Left renal pelvis (tissue), 4 donors: ENCODE results near the gene NUP37. TPM values are rescaled to one million over a fixed set of nuclear protein-coding genes. Genes with fewer than 3 reads are reported as not detected.
"Not testable (repeated sequence)": the region's sequence is repeated elsewhere in the genome, so short reads cannot be mapped to it uniquely, and the experiment has no call there.

ENCODE experiments used
- DNase-seq, 4 donors: peaks; one replicate each; pipeline ENCODE4 v3.0.0-alpha.2; 2013; ENCODE audit warnings: low read depth in 4 of 4, low spot score in 3 of 4
- polyA plus RNA-seq, 4 donors: library from polyadenylated mRNA; unstranded; fragments of 120-200 nt; gene quantifications; one replicate each; pipeline ENCODE4 v1.2.1, GENCODE V29; 2013; ENCODE audit not compliant: insufficient read length in 4 of 4

Gene NUP37
- polyA plus RNA-seq, 4 donors, result 26.4 to 37.3 (median 32.6) TPM

DNA sequence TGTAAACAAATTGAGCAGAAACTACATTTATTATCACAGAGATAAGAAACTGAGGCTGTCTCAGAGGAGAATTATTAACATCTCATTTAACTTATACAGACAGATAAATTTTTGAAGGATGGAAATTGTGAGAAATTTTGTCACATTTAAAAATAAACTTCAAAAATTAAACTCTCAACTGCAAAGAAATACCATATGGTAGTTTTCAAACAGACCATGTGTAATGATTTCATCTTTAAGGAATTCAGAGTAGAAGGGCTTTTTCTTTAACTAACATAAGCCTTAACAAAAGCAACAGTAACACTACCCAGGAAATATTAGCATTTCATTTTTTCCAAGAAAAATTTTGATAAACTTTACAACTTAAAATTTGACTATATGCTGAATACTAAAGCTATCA lies 26.6 kb downstream of the NUP37 start:
- DNase-seq, result no peak

DNA sequence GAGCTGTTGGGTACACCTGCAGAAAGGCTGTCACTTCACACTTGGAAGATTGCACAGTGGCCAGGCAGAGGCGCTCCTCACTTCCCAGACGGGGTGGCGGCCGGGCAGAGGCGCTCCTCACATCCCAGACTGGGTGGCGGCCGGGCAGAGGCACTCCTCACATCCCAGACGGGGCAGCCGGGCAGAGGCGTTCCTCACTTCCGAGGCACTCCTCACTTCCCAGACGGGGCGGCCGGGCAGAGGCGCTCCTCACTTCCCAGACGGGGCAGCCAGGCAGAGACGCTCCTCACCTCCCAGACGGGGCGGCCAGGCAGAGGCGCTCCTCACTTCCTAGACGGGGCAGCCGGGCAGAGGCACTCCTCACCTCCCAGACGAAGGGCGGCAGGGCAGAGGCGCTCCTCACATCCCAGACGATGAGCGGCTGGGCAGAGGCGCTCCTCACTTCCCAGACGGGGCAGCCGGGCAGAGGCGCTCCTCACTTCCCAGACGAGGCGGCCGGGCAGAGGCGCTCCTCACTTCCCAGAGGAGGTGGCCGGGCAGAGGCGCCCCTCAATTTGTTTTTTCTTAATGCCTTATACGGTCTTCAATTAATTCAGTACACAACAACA lies 30.6 kb downstream of the NUP37 start:
- not testable (repeated sequence) for DNase-seq

DNA sequence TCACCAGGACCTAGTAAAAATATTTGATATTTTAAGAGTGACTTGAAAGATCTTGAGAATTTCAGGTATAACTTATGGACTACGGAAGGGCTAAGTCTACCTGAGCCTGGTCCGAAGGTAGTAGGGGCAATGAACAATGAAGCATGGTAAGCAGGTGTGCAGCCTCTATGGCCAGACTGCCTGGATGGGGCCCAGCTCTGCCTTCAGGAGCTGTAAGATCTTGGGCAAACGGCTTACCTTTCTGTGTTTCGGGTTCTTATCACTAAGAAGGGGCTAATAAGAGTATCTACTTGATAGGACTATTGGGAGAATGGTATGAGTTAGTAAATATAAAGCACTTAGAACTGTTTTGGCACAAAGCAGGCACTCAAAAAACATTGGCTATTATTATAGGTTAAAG lies 39.1 kb downstream of the NUP37 start:
- no peak for DNase-seq

DNA sequence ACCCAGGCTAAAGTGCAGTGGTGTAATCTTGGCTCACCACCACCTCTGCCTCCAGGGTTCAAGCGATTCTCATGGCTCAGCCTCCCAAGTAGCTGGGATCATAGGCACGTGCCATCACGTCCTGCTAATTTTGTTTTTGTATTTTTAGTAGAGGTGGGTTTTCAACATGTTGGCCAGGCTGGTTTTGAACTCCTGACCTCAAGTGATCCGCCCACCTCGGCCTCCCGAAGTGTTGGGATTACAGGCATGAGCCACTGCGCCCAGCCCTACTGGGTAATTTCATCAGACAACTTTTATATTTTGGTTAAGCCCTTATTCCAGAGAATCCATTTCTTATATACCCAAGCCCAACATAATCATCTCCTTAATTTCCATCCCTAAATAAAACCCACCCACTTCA lies 47.8 kb downstream of the NUP37 start:
- not testable (repeated sequence) for DNase-seq

DNA sequence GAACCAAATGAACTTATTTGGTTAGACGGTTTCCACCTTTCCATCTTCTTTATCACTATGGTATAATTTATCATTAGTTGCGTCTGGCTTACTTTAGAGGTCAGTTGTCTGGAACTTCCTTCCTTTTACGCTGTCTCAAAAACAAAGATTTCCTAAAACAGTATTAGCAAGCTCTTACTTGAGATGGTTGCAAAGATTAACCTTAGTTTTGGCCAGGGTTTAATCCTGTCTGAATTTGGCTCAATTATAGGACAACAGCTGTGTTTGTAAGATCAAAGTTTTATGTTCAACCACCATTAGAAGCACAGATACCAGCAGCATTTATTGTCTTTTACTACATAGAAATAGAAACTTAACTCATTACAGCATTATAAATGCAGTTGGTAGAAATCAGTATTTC lies 50.2 kb downstream of the NUP37 start:
- no peak for DNase-seq

DNA sequence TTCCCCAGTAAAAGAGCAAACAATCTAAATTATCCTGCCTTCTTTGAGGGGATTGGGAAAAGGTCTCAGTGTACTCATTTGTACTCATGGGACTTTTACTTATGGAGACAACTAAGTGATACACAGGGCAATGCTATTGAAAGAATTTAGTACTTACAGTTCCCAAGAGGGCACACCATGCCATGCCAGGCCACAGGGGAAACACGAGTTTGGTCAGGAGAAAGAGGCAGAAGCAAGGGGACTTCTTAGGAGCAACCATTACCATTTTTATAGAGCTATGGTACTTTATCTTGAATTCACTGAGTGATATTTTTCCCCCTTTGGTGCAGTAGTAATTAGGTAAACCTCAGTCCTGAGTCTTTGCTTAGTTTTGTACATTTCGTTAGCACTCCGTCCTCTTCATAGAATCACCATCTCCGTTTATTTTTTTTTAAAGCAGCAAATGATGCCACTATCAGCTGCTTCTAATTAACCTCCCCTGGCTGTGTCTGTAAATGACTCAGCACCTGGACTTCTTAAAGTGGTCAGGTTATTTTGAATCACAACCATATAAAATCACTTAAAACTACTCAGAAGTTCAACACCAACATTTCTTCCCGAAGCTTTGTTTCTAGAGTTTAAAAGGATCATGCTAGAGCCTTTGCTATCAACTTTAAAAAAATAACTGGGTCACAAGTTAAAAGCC lies 52.2 kb downstream of the NUP37 start:
- DNase-seq, result no peak

DNA sequence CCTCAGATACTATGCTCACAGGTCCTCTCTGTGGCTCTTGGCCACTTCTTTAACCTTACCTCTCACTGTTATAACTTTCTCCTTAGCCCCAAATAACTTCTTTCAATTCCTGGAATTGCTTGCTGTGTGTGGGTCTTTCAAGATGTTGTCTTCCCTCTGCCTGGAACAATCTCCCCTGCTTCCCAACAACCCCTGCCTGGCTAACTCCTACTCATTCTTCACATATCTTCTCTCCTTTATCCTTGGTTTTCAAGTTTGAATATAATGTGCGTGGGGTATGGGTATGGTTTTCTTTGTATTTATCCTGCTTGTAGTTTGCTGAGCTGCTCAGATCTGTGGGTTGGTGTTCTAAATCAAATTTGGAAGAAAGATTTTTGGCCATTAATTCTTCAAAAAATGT lies 55.4 kb downstream of the NUP37 start:
- DNase-seq, result no peak

DNA sequence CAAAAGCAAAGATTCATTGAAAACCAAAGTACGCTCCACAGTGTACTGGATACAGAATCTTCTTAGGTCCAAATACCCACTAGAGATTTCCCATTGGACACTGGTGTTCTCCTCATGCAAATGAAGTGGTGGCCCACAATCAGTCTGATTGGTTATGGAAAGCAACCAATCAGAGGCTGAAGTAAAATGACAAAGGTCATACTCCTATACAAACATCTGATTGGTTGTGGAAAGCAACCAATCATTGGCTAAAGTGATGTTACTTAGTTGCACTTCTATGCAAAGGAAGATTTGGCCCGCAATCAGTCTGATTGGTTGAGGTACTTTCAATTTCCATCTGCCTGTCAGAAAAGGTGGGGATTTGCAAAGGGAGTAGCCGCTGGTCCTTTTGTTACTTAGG lies 56.8 kb downstream of the NUP37 start:
- no peak for DNase-seq

DNA sequence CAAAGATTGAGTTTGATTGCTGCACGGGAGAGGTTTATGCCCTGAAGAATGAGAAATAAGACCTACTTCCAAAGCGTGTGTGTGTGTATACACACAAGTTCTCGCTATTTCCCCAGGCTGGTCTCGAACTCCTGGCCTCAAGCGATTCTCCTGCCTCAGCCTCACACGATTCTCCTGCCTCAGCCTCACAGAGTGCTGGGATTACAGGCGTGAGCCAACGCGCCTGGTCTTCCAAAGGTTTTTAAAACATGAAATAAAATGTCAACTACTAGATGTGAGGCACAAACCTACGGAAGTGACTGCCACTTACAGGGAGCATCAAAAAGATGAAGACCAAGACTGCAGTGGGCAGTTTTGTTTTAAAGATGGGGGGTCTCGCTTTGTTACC lies 57.5 kb downstream of the NUP37 start:
- DNase-seq, result no peak

DNA sequence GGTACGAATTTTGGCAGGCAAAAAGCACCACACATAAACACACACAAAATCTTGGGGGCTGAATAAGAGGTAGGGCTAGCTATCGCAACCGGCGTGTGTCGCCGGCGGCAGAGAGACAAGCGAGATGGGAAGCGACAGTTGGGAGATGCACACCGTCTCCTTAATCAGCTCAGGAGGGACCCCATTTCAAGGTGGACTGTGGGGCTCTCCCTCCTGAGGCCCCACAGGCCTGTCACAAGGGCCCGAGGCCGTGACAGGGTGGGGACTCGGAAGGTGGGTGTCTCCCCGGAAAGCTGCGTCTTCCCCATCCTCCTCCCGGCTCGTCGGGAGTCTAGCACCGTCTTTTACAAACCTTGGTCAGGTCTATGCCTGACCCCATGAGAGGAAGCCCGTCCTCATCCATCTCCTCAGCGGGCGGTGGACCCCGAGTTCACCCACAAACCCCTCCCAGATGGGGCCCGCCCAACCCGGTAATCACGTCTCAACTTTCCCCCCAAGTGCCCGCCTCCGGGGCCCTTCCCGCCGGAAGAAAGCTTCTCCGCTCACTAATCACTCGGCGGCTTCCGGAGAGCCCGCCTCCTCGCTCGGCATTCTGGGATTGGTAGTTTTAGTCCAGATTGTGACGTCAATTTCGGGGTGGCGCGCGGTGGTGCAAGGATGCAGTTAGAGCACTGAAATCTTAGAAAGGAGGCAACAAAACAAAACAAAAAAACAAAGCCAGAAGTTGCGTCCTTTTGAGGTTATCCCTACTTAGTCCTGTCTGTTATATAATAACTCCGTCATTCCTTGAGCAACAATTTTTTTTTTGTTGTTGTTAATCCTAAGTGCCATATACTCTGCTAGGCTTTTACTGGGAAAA lies 58.1 kb downstream of the NUP37 start, which contains the start of gene WASHC3:
Gene WASHC3, minus strand, starts transcription at position 432 of the 859 bp plus-strand sequence. Its CDS starts 29 bp downstream, at position 403.
- DNase-seq, result peak; percentile 82 to 94 (median 90)

DNA sequence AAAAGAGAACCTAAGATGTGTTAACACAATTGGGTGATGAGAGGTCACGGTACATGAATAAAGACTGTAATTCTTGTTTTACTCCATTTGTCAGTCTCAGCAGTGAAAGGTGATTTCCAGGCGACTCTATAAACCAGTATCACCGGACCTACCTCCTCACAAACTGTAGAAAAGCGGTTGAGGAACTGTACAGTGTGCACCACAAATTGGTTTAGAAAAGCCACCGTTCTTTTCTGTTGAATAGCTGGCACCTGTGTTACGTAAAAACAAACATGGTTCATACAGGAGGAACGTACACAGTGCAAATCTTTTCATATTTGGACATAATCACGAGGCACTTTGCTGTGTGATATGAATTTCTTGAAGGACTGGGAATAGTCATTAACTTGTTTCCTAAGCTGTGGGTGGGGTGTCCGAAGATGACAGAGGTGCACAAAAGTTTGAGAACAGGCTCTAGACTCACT lies 58.8 kb downstream of the NUP37 start:
- DNase-seq, result peak in 3 of 4 donors; percentile 2 to 7 (median 3)

DNA sequence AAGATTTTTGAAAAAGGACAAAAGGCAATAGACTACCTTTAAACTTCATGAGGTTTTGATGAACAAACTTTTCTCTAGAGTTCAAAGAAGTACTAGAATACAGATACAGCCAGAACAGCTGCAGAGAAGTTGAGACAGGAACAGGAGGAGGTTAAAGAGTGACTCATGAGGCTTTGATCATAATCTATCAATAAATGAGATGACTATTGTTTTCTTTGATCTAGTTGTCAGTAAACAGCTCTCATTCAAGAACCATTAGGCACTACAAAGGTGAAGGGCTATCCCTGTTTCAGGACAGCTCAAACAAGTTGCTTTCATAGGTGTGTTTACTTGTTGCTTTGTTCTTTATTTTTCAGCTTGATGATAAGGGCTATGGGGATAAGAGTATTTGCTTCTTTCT lies 60.6 kb downstream of the NUP37 start:
- no peak for DNase-seq

DNA sequence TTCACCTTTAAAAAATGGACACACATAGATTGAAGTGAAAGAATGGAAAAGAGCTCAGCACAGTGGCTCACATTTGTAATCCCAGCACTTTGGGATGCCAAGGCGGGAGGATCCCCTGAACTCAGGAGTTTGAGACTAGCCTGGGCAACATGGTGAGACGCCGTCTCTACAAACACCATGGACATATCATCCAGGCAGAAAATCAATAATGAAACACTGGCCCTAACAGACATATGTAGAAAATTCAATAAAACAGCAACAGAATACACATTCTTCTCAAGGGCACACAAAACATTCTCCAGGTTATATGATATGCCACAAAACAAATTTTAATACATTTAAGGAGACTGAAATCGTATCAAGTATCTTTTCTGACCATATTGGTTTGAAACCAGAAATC lies 65.6 kb downstream of the NUP37 start:
- DNase-seq, result no peak

DNA sequence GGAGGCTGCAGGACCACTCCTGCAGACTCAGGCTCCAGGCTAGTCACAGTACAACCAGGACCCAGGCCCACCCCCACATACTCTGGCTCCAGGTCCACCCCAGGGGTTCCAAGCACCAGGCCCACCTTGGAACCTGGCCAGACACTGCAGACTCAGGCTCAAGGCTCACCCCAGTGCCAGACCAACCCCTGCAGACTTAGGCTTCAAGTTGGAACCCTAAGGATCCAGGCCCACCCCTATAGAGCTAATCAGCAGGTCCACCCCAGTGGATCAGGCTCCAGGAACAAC lies 66.9 kb downstream of the NUP37 start:
- no peak for DNase-seq

DNA sequence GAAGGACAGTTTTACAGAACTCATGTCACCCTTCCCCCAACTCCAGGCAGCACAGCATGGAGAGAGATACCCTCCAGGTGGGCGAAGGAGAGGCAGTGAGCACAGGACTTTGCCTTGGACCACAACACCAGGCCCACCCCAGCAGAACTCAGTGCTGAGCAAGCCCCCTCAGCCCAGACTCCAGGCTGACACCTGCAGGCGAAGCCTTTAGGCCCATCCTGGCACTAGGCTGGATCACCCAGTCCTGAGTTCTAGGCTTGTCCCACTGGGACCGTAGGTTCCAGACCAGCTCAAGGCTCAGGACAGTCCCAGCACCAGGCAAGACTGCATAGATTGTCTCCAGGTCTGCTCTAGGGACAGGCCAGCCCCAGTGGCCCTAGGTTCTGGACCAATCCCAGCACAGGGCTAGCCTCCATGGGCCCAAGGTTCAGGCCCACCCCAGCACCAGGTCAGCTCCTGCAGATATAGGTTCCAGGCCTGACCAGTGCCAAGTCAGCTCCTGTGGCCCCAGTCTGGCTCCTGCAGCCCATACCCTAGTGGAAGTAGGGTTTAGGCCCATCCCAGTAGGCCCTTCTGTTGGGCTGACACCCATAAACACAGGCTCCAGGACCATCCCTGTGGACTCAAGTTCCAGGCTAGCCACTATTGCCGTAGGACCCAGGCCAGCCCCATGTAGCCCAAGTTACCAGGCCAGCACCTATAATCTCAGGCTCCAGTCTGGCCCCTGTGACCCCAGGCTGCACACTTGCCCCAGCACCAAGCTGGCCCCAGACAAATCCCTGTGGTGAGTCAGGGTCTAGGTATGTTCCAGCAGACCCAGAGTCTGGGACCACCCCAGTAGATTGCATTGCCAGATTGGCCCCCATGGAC lies 67.5 kb downstream of the NUP37 start:
- DNase-seq, result no peak

DNA sequence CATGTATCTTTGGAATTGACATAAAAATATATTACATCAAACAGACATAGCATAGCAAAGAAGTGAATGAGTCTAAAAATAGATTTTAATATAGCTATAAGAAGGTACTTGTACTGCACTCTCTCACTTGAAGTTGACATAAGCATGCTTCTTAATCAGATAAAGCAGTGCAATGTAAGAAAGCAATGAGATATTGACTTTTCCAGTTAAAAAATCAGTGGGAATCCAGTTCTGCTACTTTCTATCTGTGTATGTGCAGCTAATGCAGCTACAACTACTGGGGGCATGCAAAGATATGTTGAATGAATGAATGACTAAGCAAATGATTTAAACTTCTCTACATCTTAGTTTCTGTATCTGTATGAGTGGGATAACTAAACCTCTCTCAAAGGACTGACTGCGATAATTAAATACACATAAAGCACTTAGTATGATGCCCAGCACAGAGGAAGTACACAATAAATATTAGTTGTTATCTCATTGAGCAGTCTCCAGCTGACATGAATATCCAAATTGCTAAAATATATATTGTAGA lies 68.4 kb downstream of the NUP37 start:
- DNase-seq, result no peak

DNA sequence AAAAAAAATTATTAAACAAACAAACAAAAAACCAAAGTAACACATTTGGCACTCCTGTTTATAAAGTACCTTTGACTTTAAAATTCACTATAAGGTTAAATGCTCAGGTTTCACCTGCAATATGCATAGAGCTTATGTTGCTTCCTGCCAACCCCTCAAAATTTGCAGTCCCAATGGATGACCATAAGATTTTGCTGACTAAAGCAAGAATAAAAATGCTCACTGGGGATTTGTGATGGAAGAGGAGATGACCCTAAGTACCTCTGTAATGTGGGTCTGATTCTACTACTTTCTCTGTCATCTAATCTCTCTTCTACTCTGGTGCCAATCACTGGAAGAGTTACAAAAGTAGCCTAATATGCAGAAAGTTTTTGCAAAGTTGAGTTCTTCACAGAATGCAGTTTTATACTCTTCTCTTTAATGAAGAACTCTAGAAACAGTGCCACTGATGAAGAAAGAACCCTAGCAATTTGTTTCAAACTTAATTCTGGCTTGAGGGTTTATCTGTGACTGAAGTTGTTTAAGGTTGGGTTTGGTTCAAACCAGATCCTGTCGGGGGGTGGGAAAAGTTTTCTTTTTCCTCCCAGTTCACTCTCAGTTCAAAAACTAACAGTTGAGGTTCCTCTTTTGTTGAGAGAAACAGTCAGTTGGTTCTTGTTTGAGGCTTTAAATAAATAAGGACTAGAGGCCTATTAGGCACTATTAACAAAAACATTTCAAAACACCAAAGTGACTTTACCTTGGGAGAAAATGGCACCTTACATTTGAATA lies 69.1 kb downstream of the NUP37 start:
- no peak for DNase-seq

DNA sequence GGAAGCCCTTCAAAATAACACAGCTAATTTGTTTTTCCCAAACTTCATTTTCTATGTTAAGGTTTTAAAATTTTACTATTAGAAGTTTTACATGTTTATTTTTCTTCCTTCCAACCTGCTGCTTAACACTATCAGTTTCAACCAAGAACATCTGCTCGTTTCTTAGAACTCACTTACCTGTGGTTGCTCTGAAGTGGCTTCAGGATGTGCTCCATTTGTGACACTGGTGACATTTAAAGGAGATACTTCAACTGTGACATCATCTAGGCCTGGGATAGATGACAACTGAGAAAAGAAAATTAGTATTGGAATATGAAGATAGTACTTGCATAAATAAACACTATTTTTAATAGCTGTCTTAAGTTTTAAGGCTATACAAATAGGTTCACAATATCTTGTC lies 76.0 kb downstream of the NUP37 start:
- no peak for DNase-seq

DNA sequence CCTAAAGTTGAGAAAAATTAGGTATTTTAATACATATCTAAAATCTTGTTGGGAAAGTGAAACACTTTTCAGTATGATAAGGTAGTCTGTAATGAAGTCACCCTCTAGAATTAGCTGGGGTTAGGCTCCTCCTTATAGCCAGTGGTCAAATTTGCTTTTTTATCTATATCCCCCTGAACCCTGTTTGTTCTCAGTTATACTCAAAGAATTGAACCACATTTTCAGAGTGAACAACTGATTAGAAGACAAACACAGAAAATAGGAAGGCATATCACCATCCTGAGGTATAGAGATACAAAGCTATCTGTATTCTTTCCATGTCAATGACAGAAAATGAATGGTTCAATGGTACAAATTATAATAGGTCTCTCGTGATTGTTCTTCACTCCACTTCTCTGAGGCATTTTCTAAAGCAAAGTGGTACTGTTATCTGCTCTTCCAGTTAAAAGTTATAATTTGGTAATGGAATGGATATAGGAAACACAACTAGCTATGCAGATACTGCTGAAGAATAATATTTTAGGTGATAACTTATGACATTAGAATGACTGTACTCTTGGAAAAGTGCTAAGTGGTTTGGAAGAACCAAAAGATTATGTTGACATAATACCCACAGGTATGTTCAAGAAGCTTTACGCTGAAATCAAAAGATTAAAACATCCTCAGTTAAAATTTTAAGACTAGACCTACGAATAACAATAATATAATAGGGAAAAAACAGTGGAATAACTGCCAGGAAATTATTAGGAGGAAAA lies 85.7 kb downstream of the NUP37 start:
- no peak for DNase-seq
